Esophagus muscularis mucosa (tissue), 4 donors: Measurements from ENCODE around the gene PLEKHG4B.

ENCODE experiments used
- EP300 ChIP-seq: sonication (generic); formaldehyde crosslinking; IDR thresholded peaks from one replicate; pipeline ENCODE4 v1.6.1; 2017; ENCODE audit warnings: antibody characterized with exemption
- POLR2A ChIP-seq: fragments of 450-650 bp; IDR thresholded peaks from one replicate; pipeline ENCODE4 v1.6.1; 2017; ENCODE audit warnings: antibody characterized with exemption, moderate library complexity, mild to moderate bottlenecking, low read depth
- POLR2AphosphoS5 ChIP-seq, 2 donors: sonication (generic); formaldehyde crosslinking; IDR thresholded peaks; one replicate each; pipeline ENCODE4 v1.6.1; 2017; ENCODE audit warnings: antibody characterized with exemption in 2 of 2
- TF ChIP-seq, protein P1 (sequence below), 3 experiments: fragments of 200-600 bp in 2 of 3; fragments of 450-650 bp in 1 of 3; sonication (generic) in 2 of 3; IDR thresholded peaks; one replicate each; pipeline ENCODE4 v1.5.1; 2017 to 2019; ENCODE audit warnings: antibody characterized with exemption in 3 of 3, mild to moderate bottlenecking in 2 of 3, moderate library complexity in 1 of 3

DNA sequence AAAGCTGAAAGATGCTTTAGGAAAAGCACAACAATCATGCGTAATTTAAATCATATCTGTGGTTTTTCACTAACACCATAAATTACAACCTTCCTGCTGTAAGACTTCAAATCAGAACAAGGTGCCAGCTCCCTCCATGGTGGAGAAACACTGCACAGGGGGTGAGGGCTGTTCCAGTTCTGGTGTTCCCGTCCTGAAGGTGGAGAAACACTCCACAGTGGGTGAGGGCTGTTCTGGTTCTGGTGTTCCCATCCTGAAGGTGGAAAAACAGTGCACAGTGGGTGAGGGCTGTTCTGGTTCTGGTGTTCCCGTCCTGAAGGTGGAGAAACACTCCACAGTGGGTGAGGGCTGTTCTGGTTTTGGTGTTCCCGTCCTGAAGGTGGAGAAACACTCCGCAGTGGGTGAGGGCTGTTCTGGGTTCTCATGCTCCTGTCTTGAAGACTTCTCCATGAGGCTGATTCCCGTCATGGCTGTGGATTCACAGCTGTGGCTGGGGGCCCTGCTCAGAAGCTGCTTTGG lies 12.9 kb downstream of the PLEKHG4B start:
- TF ChIP-seq POLR2A (no peak), POLR2AphosphoS5 (IDR thresholded peaks at IDR 0.05) (no peak), EP300 (no peak)
- TF ChIP-seq, protein P1, sequence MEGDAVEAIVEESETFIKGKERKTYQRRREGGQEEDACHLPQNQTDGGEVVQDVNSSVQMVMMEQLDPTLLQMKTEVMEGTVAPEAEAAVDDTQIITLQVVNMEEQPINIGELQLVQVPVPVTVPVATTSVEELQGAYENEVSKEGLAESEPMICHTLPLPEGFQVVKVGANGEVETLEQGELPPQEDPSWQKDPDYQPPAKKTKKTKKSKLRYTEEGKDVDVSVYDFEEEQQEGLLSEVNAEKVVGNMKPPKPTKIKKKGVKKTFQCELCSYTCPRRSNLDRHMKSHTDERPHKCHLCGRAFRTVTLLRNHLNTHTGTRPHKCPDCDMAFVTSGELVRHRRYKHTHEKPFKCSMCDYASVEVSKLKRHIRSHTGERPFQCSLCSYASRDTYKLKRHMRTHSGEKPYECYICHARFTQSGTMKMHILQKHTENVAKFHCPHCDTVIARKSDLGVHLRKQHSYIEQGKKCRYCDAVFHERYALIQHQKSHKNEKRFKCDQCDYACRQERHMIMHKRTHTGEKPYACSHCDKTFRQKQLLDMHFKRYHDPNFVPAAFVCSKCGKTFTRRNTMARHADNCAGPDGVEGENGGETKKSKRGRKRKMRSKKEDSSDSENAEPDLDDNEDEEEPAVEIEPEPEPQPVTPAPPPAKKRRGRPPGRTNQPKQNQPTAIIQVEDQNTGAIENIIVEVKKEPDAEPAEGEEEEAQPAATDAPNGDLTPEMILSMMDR (IDR thresholded peaks at IDR 0.05) = no peak
